Duodenal mucosa (tissue), 2 donors: ENCODE data around the gene CBFB.
"Not testable (repeated sequence)": the region's sequence is repeated elsewhere in the genome, so short reads cannot be mapped to it uniquely, and the experiment has no call there.

Experiments used
- H3K27ac ChIP-seq: one replicate; pipeline ENCODE4 v1.7.0; 2013; ENCODE audit warnings: low read depth, low read length
- H3K27me3 ChIP-seq, 2 donors: one replicate each; pipeline ENCODE4 v1.7.0; 2013; ENCODE audit warnings: low read length in 2 of 2, control low read depth in 1 of 2; ENCODE audit not compliant: insufficient read depth in 2 of 2, control insufficient read depth in 1 of 2
- H3K36me3 ChIP-seq, 2 donors: one replicate each; pipeline ENCODE4 v1.7.0; 2013; ENCODE audit warnings: low read length in 2 of 2, control low read depth in 1 of 2; ENCODE audit not compliant: insufficient read depth in 2 of 2, control insufficient read depth in 1 of 2
- H3K4me1 ChIP-seq, 2 donors: one replicate each; pipeline ENCODE4 v1.7.0; 2013; ENCODE audit warnings: low read length in 2 of 2, control low read depth in 1 of 2; ENCODE audit not compliant: insufficient read depth in 2 of 2, control insufficient read depth in 1 of 2
- H3K4me3 ChIP-seq, 2 donors: one replicate each; pipeline ENCODE4 v1.7.0; 2013; ENCODE audit warnings: low read length in 2 of 2, low read depth in 1 of 2
- H3K9ac ChIP-seq, 2 donors: one replicate each; pipeline ENCODE4 v1.7.0; 2013; ENCODE audit warnings: low read length in 2 of 2, low read depth in 1 of 2
- H3K9me3 ChIP-seq, 2 donors: one replicate each; pipeline ENCODE4 v1.7.0; 2013; ENCODE audit warnings: low read length in 2 of 2, control low read depth in 1 of 2; ENCODE audit not compliant: control insufficient read depth in 1 of 2

The CBFB gene

GRCh38 chr16:67116388-67117311 lies 87.7 kb downstream of the CBFB start:
- Histone ChIP-seq H3K4me3 (no peak overlapping the region), H3K9ac (no peak overlapping the region), H3K4me1 (peaks cover 6 to 13% of the 10 kb centered on the region in 2 donors)

GRCh38 chr16:67117716-67118115 lies 88.8 kb downstream of the CBFB start:
- H3K9ac ChIP-seq: no peak overlapping the region
- no peak overlapping the region for H3K27ac ChIP-seq
- peaks cover 0 to 36% of the 10 kb centered on the region in 2 donors for H3K36me3 ChIP-seq
- peaks cover 6 to 9% of the 10 kb centered on the region in 2 donors for H3K4me1 ChIP-seq
- H3K4me3 ChIP-seq: no peak overlapping the region
- H3K9me3 ChIP-seq: no peaks in the 10 kb centered on the region
- H3K27me3 ChIP-seq: no peaks in the 10 kb centered on the region

More at GRCh38 chr16:67116388-67117311, 87.7 kb downstream of the CBFB start:
- Histone ChIP-seq H3K27me3 (no peaks in the 10 kb centered on the region), H3K9me3 (no peaks in the 10 kb centered on the region), H3K27ac (no peak overlapping the region), H3K36me3 (peaks cover 0 to 26% of the 10 kb centered on the region in 2 donors)

GRCh38 chr16:67120025-67120424 lies 91.1 kb downstream of the CBFB start:
- H3K9me3 ChIP-seq: no peaks in the 10 kb centered on the region
- H3K4me1 ChIP-seq: no peaks in the 10 kb centered on the region
- H3K27ac ChIP-seq: no peak overlapping the region
- no peaks in the 10 kb centered on the region for H3K27me3 ChIP-seq
- H3K36me3 ChIP-seq: peaks cover 0 to 46% of the 10 kb centered on the region in 2 donors
- H3K9ac ChIP-seq: no peak overlapping the region
- no peak overlapping the region for H3K4me3 ChIP-seq

- H3K4me1 ChIP-seq, H3K27ac ChIP-seq, H3K9me3 ChIP-seq, H3K27me3 ChIP-seq, H3K4me3 ChIP-seq, H3K9ac ChIP-seq: not testable (repeated sequence)
- peaks cover 2 to 48% of the 10 kb centered on the region in 2 donors for H3K36me3 ChIP-seq
These were observed 93.8 kb downstream of the CBFB start for GRCh38 chr16:67122799-67123198.

GRCh38 chr16:67128417-67128816 lies 99.5 kb downstream of the CBFB start:
- H3K9ac ChIP-seq: no peak overlapping the region
- H3K27ac ChIP-seq: no peak overlapping the region
- peaks cover 17 to 57% of the 10 kb centered on the region in 2 donors for H3K36me3 ChIP-seq

GRCh38 chr16:67128887-67129286 lies 99.9 kb downstream of the CBFB start:
- no peaks in the 10 kb centered on the region for H3K4me1 ChIP-seq
- H3K9me3 ChIP-seq: no peaks in the 10 kb centered on the region
- no peaks in the 10 kb centered on the region for H3K27me3 ChIP-seq
- H3K36me3 ChIP-seq: peaks cover 18 to 57% of the 10 kb centered on the region in 2 donors
- H3K27ac ChIP-seq: no peak overlapping the region
- H3K9ac ChIP-seq: no peak overlapping the region
- no peak overlapping the region for H3K4me3 ChIP-seq

More at GRCh38 chr16:67128417-67128816, 99.5 kb downstream of the CBFB start:
- Histone ChIP-seq H3K9me3 (no peaks in the 10 kb centered on the region), H3K27me3 (no peaks in the 10 kb centered on the region), H3K4me3 (no peak overlapping the region), H3K4me1 (no peaks in the 10 kb centered on the region)

GRCh38 chr16:67129422-67129821 lies 100.5 kb downstream of the CBFB start:
- Histone ChIP-seq H3K27ac (no peak overlapping the region), H3K4me3 (no peak overlapping the region), H3K4me1 (no peaks in the 10 kb centered on the region), H3K27me3 (no peaks in the 10 kb centered on the region), H3K9me3 (no peaks in the 10 kb centered on the region), H3K9ac (no peak overlapping the region), H3K36me3 (peaks cover 24 to 62% of the 10 kb centered on the region in 2 donors)

GRCh38 chr16:67137605-67138004 lies 108.7 kb downstream of the CBFB start:
- H3K27me3 ChIP-seq: no peaks in the 10 kb centered on the region
- peaks cover 41 to 85% of the 10 kb centered on the region in 2 donors for H3K36me3 ChIP-seq

GRCh38 chr16:67141391-67141790 lies 112.4 kb downstream of the CBFB start:
- H3K4me1 ChIP-seq: no peaks in the 10 kb centered on the region
- H3K4me3 ChIP-seq: no peak overlapping the region
- H3K36me3 ChIP-seq: peaks cover 33 to 87% of the 10 kb centered on the region in 2 donors
- no peaks in the 10 kb centered on the region for H3K27me3 ChIP-seq
- no peak overlapping the region for H3K9ac ChIP-seq
- no peak overlapping the region for H3K27ac ChIP-seq
- H3K9me3 ChIP-seq: no peaks in the 10 kb centered on the region

More at GRCh38 chr16:67137605-67138004, 108.7 kb downstream of the CBFB start:
- Histone ChIP-seq H3K9ac (no peak overlapping the region), H3K9me3 (no peaks in the 10 kb centered on the region), H3K4me3 (no peak overlapping the region), H3K27ac (no peak overlapping the region), H3K4me1 (no peaks in the 10 kb centered on the region)

- Histone ChIP-seq H3K9ac (no peak overlapping the region), H3K36me3 (peaks cover 34 to 93% of the 10 kb centered on the region in 2 donors), H3K27me3 (no peaks in the 10 kb centered on the region), H3K4me3 (no peak overlapping the region), H3K4me1 (no peaks in the 10 kb centered on the region), H3K27ac (no peak overlapping the region), H3K9me3 (no peaks in the 10 kb centered on the region)
These were observed 113.4 kb downstream of the CBFB start for GRCh38 chr16:67142342-67142741.
